ENCODE data around the gene LDLRAD3. TPM values are rescaled to one million over a fixed set of nuclear protein-coding genes. Genes with fewer than 3 reads are reported as not detected.

Gene LDLRAD3
- total RNA-seq, 2 experiments from 2014 or later = 0.46 to 0.47 TPM

DNA sequence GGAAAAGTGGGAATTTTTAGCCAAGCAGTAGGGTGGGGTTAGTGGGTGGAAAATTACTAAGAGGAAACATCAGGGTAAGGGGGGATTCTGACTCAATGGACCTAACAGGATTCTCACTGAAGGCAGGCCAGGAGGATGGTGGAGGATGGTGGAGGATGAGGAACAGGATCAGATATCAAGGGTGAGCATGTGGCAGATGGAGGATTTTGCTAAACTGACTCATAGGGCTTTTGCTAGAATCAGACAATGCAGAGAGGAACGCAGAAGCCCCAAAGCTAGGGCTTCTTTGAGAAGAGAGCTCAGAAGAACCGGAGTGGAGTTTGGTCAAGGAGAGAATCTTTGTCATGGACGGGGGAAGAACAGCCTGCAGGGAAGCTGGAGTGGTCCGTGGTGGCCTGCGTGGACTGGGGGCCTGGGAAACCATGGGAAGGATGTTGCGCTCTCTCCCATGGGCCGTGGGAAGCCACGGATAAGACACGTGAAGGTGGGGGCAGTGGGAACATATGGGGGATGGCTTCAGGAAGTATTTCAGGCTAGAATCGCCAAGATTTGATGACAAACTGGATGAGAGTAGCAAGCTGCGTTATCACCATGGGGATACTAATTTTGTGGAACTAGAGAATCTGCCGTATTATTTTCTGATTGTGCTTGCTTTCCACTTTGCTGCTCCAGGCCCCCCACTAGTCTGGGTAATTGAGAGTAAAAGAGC, 165.2 kb downstream of the LDLRAD3 start:
- ChIA-PET CTCF (interaction anchor here (0.6 to 0.9 kb wide), 2 partner anchors 37 to 140 kb away, joined by 3 read pairs; no protein-coding TSS in a partner anchor), POLR2A (no interaction called here)
- peaks cover 8% of the 10 kb centered on the region for H3K27me3 Mint-ChIP-seq
- ATAC-seq = no peak
- H3K4me3 Mint-ChIP-seq = no peak overlapping the region
- no peaks in the 10 kb centered on the region for H3K4me1 Mint-ChIP-seq
- DNase-seq = no peak
- H3K36me3 Mint-ChIP-seq (ENCODE audit: low read depth) = no peaks in the 10 kb centered on the region
- intact Hi-C loops (cut with DNase I, micrococcal nuclease) = no loop called here
- H3K9me3 Mint-ChIP-seq (ENCODE audit: low read depth) = peaks cover 5% of the 10 kb centered on the region
- H3K27ac Mint-ChIP-seq = no peak overlapping the region

DNA sequence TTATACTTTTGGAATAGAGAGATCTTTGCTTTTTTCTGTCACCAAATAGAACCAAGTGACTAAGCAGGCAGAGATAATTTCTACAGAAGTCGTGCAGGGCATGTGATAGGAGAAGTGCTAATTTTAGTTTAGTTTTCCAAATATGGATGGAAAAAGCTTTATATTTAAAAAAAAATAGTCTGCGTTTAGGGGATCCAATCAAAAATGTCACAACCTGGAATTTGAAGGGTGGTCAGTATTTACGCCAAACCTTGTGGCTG, 165.7 kb downstream of the LDLRAD3 start:
- ATAC-seq (no peak), DNase-seq (no peak)
- no peaks in the 10 kb centered on the region for H3K36me3 Mint-ChIP-seq (ENCODE audit: low read depth)
- H3K27me3 Mint-ChIP-seq = peaks cover 8% of the 10 kb centered on the region
- peaks cover 7% of the 10 kb centered on the region for H3K9me3 Mint-ChIP-seq (ENCODE audit: low read depth)
- ChIA-PET CTCF (interaction anchor here (0.8 to 0.9 kb wide), 2 partner anchors 10 to 140 kb away, joined by 3 read pairs; no protein-coding TSS in a partner anchor), POLR2A (no interaction called here)
- H3K27ac Mint-ChIP-seq = no peak overlapping the region
- H3K4me1 Mint-ChIP-seq = no peaks in the 10 kb centered on the region
- intact Hi-C loops (cut with DNase I, micrococcal nuclease) = no loop called here
- H3K4me3 Mint-ChIP-seq = no peak overlapping the region

DNA sequence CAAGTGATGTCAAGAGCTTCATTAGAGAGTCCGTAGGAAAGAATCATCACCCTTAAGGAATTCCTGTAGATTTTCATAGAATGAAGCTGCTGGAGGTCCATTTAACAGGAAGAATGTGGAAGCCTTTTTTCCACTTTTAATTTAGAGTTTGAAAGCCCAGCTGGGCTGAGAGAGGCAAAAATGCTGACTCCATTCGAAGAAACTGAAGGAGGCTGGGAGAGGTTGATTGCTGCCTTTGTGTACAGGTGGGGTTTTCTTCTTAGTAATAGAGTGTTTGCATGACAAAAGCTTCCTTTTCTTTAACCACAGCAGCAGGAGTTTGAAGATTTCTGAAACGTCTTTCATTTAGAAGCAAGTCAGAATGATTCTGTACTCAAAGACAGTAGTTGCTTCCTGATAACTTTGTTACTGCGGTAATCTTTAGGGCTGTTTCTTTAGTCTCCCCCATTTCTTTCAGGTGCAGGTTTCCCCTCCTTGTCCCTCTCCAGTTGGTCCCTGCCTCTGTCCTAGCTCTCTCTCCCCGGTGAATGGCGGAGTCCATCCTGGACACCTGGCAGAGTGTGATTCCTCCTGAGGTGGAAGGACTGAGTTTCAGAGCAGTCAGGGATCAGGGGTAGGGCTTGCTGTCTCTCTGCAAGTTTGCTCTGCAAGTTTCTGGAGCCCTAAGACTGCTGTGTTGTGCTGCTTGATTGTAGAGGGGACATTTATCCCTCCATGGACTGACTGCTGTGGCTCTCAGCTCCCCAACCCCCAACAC, 166.2 kb downstream of the LDLRAD3 start:
- Mint-ChIP-seq H3K4me1 (no peaks in the 10 kb centered on the region), H3K36me3 (ENCODE audit: low read depth) (no peaks in the 10 kb centered on the region), H3K4me3 (no peak overlapping the region), H3K9me3 (ENCODE audit: low read depth) (peaks cover 7% of the 10 kb centered on the region), H3K27me3 (peaks cover 8% of the 10 kb centered on the region), H3K27ac (no peak overlapping the region)
- ATAC-seq (no peak), DNase-seq (no peak)
- intact Hi-C loops (cut with DNase I, micrococcal nuclease) = no loop called here
- ChIA-PET CTCF (interaction anchor here (0.6 to 0.9 kb wide), 3 partner anchors 10 to 139 kb away, joined by 3 read pairs; no protein-coding TSS in a partner anchor), POLR2A (no interaction called here)

DNA sequence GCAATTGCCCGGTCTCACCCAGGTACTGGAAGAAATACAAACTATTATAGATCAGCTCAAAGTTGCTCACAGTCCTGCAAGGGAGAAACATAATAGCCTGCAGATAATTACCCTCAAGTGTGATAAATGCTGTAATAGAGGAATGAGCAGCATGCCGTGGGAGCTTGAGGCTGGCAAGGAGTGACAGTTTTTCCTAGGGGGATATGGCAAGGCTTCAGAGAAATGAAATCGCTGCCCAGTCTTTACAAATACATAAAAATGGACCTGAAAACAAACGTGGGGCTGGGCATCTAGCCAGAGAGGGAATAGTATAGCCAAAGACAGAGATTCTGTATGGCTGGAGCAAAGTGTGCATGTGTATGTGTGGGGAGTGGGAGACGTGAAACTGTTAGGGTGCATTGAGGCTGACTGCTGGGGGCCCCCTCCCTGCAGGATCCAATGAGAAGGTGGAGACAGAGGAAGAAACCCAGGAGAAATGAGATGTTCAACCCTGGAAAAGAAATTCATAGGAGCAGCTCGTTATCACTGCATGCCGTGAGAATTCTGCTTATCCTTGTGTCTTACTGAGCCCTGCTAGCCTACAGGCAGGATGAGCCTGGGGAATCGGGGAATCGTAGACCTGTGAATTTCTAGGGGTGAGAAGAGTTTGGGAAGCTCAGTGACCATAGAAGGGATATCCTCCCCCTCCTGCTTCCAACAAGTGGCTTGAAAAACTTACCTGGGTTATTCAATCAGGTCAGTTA, 167.0 kb downstream of the LDLRAD3 start:
- H3K36me3 Mint-ChIP-seq (ENCODE audit: low read depth) = no peaks in the 10 kb centered on the region
- ATAC-seq (no peak), DNase-seq (no peak)
- peaks cover 7% of the 10 kb centered on the region for H3K9me3 Mint-ChIP-seq (ENCODE audit: low read depth)
- no peaks in the 10 kb centered on the region for H3K4me1 Mint-ChIP-seq
- ChIA-PET POLR2A (no interaction called here), CTCF (interaction anchor here (0.6 kb wide), 2 partner anchors 90 to 127 kb away, joined by 3 to 8 read pairs; no protein-coding TSS in a partner anchor)
- H3K27me3 Mint-ChIP-seq = peaks cover 8% of the 10 kb centered on the region
- H3K4me3 Mint-ChIP-seq = no peak overlapping the region
- no peak overlapping the region for H3K27ac Mint-ChIP-seq
- intact Hi-C loops (cut with DNase I, micrococcal nuclease) = no loop called here

DNA sequence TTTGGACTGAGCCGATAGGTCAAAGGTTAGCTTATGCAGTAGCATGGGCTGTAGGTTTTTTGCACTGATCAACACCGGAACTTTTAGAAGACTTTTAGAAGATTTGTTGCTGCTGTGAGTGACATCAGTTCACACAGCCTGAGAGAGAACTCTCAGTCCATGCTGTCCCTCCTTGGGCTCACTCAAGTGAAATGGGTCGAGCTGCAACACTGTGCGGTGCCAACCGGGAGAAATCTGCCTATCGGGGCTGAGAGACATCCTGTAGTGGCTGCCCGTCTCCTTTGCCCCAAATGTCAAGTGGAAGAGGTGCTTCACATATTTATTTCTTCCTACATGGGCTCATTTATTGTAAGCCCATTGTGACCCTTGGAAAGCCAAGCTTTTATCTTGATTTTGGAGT, 170.2 kb downstream of the LDLRAD3 start:
- Mint-ChIP-seq H3K9me3 (ENCODE audit: low read depth) (peaks cover 7% of the 10 kb centered on the region), H3K27ac (no peak overlapping the region), H3K27me3 (peaks cover 7% of the 10 kb centered on the region), H3K36me3 (ENCODE audit: low read depth) (no peaks in the 10 kb centered on the region), H3K4me3 (no peak overlapping the region), H3K4me1 (no peaks in the 10 kb centered on the region)
- POLR2A ChIA-PET = no interaction called here
- CTCF ChIA-PET = interaction anchor here (1.3 kb wide), 1 partner anchor 11 kb away, joined by 5 read pairs; no protein-coding TSS in a partner anchor
- no peak for DNase-seq
- ATAC-seq = no peak
- intact Hi-C loops (cut with DNase I, micrococcal nuclease) = no loop called here

DNA sequence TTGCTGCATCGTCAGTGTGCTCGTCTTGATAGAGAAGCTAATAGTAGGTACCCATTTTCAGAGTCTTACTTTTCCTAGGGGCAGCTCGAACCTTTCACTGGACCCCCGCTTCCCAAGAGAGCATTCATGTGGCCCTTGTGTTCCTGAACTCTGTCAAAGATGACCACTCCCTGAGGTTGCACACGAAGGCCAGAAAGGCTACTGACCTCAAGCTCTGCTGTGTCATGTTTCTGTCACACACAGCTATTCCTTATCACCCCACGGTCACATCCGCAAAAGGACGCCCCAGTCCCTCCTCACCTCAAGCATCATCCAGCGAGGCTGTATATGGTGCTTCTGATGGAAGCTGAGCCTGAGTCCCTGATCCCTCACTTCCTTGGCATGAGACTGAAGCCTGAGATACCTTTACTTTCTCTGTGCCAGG, 171.5 kb downstream of the LDLRAD3 start:
- H3K4me3 Mint-ChIP-seq = no peak overlapping the region
- ChIA-PET POLR2A (no interaction called here), CTCF (no interaction called here)
- no peak for ATAC-seq
- no peaks in the 10 kb centered on the region for H3K36me3 Mint-ChIP-seq (ENCODE audit: low read depth)
- DNase-seq = no peak
- peaks cover 7% of the 10 kb centered on the region for H3K9me3 Mint-ChIP-seq (ENCODE audit: low read depth)
- H3K27me3 Mint-ChIP-seq = peaks cover 6% of the 10 kb centered on the region
- no peaks in the 10 kb centered on the region for H3K4me1 Mint-ChIP-seq
- H3K27ac Mint-ChIP-seq = no peak overlapping the region
- intact Hi-C loops (cut with DNase I, micrococcal nuclease) = no loop called here

DNA sequence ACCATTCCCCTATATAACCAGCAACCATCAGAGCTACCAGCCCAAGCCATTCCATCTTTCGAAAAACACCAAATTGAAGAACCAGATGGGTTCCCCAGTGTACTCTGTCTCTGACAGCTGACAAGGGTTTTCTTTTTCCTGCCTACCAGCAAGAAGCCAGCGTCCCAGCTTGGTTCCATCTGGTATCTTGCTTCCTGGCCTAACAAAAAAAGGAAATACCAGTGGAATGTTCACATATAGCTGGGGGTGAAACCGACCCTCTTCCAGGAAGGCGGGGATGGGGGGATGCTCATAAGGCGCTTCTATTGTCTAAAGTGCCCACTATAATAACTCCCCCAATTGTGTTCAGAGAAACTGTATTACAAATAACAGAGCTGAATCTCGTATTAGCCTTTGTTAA, 172.3 kb downstream of the LDLRAD3 start:
- DNase-seq (no peak), ATAC-seq (no peak)
- intact Hi-C loops (cut with DNase I, micrococcal nuclease) = no loop called here
- POLR2A ChIA-PET = no interaction called here
- Mint-ChIP-seq H3K4me1 (no peaks in the 10 kb centered on the region), H3K27me3 (peaks cover 7% of the 10 kb centered on the region), H3K9me3 (ENCODE audit: low read depth) (peaks cover 7% of the 10 kb centered on the region), H3K36me3 (ENCODE audit: low read depth) (no peaks in the 10 kb centered on the region), H3K4me3 (no peak overlapping the region), H3K27ac (no peak overlapping the region)
- CTCF ChIA-PET = interaction anchor here (0.7 kb wide), 1 partner anchor 325 kb away, joined by 3 read pairs; no protein-coding TSS in a partner anchor

DNA sequence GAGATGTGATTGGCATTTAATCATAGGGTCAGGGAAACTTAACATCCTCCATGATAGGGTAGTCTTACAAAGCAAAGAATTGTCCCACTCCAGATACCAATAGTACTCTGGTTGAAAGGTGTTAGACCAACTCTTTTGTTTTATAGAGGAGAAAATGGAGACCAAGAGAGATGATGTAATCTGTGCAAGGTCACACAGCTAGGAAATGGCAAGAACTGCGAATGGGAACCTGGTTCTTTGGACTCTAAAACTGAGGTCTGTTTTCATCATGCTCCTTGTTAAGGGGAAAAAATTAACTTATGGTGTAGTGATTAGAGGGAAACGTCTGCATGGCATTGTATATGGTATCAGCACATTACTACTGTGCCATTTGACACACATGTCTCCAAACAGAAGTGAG, 174.2 kb downstream of the LDLRAD3 start:
- Mint-ChIP-seq H3K9me3 (ENCODE audit: low read depth) (peaks cover 6% of the 10 kb centered on the region), H3K4me3 (no peak overlapping the region)

DNA sequence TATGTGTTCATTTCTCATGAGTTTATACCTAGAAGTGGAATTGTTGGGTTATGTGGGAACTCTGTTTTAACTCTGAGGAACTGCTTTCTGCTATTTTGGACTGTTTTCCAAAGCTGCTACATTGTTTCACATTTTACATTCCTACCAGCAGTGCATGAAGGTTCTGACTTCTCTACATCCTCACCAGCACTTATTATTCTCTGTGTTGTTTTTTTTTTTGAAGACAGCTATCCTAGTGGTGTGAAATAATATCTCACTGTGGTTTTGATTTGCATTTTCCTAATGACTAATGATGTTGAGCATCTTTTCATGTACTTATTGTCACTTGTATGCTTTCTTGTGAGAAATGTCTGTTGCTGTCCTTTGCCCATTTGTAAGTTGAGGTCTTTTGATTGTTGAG, 175.4 kb downstream of the LDLRAD3 start:
- Mint-ChIP-seq H3K4me1 (no peaks in the 10 kb centered on the region), H3K9me3 (ENCODE audit: low read depth) (no peaks in the 10 kb centered on the region), H3K36me3 (ENCODE audit: low read depth) (no peaks in the 10 kb centered on the region), H3K4me3 (no peak overlapping the region), H3K27me3 (peaks cover 7% of the 10 kb centered on the region), H3K27ac (no peak overlapping the region)
- DNase-seq (no peak), ATAC-seq (no peak)
- ChIA-PET CTCF (no interaction called here), POLR2A (no interaction called here)
- intact Hi-C loops (cut with DNase I, micrococcal nuclease) = no loop called here

More for the DNA sequence above, 174.2 kb downstream of the LDLRAD3 start:
- Mint-ChIP-seq H3K4me1 (no peaks in the 10 kb centered on the region), H3K27me3 (peaks cover 7% of the 10 kb centered on the region), H3K36me3 (ENCODE audit: low read depth) (no peaks in the 10 kb centered on the region), H3K27ac (no peak overlapping the region)
- ATAC-seq (no peak), DNase-seq (no peak)
- CTCF ChIA-PET = interaction anchor here (0.8 kb wide), 1 partner anchor 13 kb away, joined by 3 read pairs; no protein-coding TSS in a partner anchor
- intact Hi-C loops (cut with DNase I, micrococcal nuclease) = no loop called here
- POLR2A ChIA-PET = no interaction called here

DNA sequence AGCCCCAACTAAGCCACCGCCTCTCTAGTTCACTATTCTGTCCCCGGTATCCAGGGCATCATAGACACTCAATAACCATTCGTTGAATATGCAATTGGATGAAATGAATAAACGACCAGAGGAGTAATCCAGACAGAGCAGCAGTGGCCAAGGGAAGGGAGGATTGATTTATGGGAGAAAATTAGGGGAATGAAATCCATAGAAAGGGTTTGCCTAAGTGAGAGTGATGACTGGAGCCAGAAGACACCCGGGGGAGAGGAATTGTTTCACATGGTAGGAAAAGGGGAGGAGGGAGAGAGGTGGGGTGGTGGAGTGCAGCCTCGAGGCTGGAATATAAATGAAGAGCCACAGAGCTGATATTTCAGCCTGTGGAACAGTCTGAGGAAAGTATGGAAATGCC, 177.2 kb downstream of the LDLRAD3 start:
- POLR2A ChIA-PET = no interaction called here
- no peaks in the 10 kb centered on the region for H3K36me3 Mint-ChIP-seq (ENCODE audit: low read depth)
- no peak overlapping the region for H3K27ac Mint-ChIP-seq
- no peaks in the 10 kb centered on the region for H3K9me3 Mint-ChIP-seq (ENCODE audit: low read depth)
- H3K4me1 Mint-ChIP-seq = no peaks in the 10 kb centered on the region
- CTCF ChIA-PET = no interaction called here
- intact Hi-C loops (cut with DNase I, micrococcal nuclease) = no loop called here
- H3K27me3 Mint-ChIP-seq = peaks cover 7% of the 10 kb centered on the region
- ATAC-seq (no peak), DNase-seq (no peak)
- H3K4me3 Mint-ChIP-seq = no peak overlapping the region

DNA sequence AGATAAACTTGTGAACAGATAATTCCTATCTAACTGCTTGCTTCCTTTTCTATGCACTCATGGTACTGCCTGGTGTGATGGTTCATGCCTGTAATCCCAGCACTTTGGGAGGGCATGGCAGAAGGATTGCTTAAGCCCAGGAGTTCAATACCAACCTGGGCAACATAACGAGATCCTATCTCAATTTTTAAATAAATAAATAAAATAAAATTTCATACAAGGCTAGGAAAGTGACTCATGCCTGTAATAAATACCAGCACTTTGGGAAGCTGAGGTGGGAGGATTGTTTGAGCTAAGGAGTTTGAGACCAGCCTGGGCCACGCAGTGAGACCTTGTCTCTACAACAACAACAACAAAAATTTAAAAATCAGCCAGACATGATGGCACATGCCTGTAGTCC, 178.8 kb downstream of the LDLRAD3 start:
- no peak for ATAC-seq
- ChIA-PET POLR2A (no interaction called here), CTCF (no interaction called here)
- Mint-ChIP-seq H3K4me3 (no peak overlapping the region), H3K36me3 (ENCODE audit: low read depth) (no peaks in the 10 kb centered on the region), H3K9me3 (ENCODE audit: low read depth) (no peaks in the 10 kb centered on the region), H3K4me1 (no peaks in the 10 kb centered on the region), H3K27ac (no peak overlapping the region), H3K27me3 (peaks cover 10% of the 10 kb centered on the region)
- intact Hi-C loops (cut with DNase I, micrococcal nuclease) = no loop called here
- no peak for DNase-seq
